ENCODE data around the gene ACKR4.
A peak's percentile ranks its signal among the peaks of the same experiment; 100 is the strongest.
"Not testable (repeated sequence)": the region's sequence is repeated elsewhere in the genome, so short reads cannot be mapped to it uniquely, and the experiment has no call there.

The ACKR4 gene

DNA sequence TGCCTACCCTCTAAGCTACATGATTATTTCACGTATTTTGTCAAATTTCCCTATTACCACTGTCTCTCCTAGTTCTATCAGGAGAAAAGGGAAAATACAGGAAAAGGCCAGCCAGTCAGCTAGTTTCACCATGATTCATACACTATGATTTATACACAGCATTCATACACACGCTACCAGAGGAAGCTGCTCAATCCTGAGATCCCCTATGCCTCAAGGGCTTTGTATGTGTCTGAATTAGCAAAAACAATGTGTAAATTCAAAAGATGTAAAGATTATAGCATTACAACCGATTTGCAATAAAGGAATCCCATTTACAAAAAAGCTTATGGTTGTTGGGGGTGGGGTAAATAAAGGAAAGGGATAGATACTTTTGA lies 3.1 kb upstream of the ACKR4 start:
- no peak for DNase-seq (ENCODE audit: low read depth)
- TF ChIP-seq, protein P1, sequence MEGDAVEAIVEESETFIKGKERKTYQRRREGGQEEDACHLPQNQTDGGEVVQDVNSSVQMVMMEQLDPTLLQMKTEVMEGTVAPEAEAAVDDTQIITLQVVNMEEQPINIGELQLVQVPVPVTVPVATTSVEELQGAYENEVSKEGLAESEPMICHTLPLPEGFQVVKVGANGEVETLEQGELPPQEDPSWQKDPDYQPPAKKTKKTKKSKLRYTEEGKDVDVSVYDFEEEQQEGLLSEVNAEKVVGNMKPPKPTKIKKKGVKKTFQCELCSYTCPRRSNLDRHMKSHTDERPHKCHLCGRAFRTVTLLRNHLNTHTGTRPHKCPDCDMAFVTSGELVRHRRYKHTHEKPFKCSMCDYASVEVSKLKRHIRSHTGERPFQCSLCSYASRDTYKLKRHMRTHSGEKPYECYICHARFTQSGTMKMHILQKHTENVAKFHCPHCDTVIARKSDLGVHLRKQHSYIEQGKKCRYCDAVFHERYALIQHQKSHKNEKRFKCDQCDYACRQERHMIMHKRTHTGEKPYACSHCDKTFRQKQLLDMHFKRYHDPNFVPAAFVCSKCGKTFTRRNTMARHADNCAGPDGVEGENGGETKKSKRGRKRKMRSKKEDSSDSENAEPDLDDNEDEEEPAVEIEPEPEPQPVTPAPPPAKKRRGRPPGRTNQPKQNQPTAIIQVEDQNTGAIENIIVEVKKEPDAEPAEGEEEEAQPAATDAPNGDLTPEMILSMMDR (conservative IDR thresholded peaks at IDR 0.05; ENCODE audit: low read depth, low read length) = no peak
- H3K4me3 ChIP-seq (ENCODE audit: low read length) = no peak overlapping the region

DNA sequence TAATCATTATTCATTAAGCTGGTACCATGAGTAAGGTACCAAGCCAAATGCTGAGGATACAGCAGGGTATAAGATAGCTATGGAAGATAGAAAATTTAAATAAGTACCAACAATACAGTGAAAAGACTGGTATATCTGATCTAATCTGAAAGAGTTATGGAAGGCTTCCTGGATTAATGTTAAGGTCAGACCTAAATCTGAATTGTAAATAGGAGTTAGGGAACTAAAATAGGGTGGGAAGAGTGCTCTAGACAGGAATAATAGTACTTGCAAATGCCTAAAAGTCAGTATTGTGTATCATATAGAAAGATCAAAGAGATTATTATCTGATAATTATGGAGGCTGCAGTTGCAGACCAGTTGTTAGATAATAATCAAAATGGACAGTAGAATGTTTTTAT lies 2.6 kb upstream of the ACKR4 start:
- H3K4me3 ChIP-seq (ENCODE audit: low read length) = no peak overlapping the region
- no peak for DNase-seq (ENCODE audit: low read depth)
- TF ChIP-seq, protein P1 (conservative IDR thresholded peaks at IDR 0.05; ENCODE audit: low read depth, low read length) = no peak

DNA sequence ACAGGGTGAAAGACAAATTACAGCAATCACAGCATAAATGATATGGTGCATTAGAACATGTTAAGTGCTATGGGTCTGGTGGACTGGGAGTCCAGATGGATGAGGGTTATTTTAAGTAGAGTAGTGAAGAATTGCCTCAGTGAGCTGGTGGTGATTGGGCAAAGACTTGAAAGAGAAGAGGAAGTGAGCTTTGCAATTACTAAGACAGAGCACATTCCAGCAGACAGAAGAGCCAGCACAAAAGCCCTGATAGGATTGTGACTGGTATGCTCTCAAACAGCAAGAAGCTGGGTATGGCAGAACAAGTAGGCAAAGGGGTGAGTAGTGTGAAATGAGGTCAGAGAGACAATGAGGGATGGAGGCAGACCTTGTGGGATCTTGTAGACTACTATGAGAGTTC lies 2.1 kb upstream of the ACKR4 start:
- DNase-seq (ENCODE audit: low read depth) = no peak
- TF ChIP-seq, protein P1 (conservative IDR thresholded peaks at IDR 0.05; ENCODE audit: low read depth, low read length) = no peak
- H3K4me3 ChIP-seq (ENCODE audit: low read length) = no peak overlapping the region

DNA sequence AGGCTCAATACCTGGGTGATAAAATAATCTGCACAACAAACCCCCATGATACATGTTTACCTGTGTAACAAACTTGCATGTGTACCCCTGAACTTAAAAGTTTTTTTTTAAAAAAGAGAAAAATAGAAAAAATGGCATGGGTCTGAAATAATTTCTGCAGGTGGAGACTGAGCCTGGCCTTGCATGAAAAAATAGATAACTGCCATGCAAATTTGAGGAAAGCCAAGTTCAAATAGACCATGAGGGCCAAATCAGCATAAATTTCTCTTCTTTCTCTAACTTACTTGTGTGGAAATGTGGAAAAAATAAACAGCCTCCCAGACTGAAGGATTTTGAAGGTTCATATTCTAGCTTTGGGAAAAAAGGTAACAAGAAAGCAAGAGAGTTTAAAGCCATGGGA lies 744 bp upstream of the ACKR4 start:
- TF ChIP-seq, protein P1 (conservative IDR thresholded peaks at IDR 0.05; ENCODE audit: low read depth, low read length) = no peak
- no peak for DNase-seq (ENCODE audit: low read depth)
- H3K4me3 ChIP-seq (ENCODE audit: low read length) = no peak overlapping the region

DNA sequence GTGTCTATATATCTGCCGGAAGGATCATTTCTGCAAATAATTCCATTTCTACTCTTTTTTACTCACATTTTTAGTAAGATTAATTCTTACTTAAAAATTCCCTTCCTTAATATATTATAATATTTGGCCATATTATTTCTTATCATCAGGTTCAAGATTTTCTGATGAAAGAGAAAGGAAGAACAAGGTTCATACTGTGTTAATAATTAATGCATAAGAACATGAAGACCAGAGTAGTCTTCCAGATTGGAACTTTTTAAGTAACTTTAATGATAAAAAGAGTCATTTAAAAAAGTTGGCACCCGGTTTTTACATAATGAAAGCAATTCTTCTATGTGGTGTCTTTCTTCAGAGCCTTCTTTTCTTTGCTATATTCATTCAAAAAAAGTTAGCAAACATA lies 590 bp downstream of the ACKR4 start:
- no peak overlapping the region for H3K4me3 ChIP-seq (ENCODE audit: low read length)
- DNase-seq (ENCODE audit: low read depth) = no peak
- TF ChIP-seq, protein P1 (conservative IDR thresholded peaks at IDR 0.05; ENCODE audit: low read depth, low read length) = no peak

DNA sequence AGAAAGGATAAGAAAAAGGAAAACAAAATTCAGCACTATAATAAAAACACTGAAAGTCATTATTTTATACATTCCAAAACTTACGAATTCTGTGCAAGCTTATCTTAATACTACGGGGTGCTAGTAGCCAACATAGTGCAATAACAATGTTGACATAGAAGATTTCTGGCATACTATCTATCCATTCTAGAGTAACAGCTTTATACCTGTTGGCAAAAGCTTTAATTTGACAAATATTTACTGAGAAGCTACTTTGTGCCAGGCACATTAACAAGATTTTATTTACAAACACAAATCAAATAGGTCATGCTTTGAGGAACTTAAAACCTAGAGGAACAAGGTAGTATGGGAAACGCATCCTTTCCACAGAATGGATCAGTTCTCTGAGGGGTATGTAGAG lies 1.1 kb downstream of the ACKR4 start:
- H3K4me3 ChIP-seq (ENCODE audit: low read length) = no peak overlapping the region
- no peak for DNase-seq (ENCODE audit: low read depth)
- TF ChIP-seq, protein P1 (conservative IDR thresholded peaks at IDR 0.05; ENCODE audit: low read depth, low read length) = no peak

DNA sequence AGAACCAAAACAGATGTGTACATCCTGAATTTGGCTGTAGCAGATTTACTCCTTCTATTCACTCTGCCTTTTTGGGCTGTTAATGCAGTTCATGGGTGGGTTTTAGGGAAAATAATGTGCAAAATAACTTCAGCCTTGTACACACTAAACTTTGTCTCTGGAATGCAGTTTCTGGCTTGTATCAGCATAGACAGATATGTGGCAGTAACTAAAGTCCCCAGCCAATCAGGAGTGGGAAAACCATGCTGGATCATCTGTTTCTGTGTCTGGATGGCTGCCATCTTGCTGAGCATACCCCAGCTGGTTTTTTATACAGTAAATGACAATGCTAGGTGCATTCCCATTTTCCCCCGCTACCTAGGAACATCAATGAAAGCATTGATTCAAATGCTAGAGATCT lies 3.5 kb downstream of the ACKR4 start:
- DNase-seq (ENCODE audit: low read depth); H3K4me3 ChIP-seq (ENCODE audit: low read length): not testable (repeated sequence)

DNA sequence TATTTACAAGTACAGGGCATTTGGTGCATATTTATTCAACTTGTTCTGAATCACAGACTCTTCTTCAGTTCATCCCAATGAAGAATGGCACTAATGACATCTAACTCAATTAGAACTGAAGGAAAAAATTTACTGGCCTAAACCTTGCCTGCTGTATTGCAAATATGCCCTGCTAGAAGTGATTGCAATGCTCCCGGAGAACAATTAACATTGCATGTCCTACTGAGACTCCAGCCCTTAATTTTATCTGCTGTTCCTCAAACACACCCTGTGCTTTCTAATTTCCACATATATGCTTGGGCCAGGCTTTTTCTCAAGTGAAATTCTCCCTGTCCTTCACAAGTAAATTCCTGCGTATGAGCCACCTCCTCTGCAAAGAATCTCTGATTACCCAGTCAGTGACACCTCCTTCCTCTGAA lies 8.3 kb downstream of the ACKR4 start:
- DNase-seq (ENCODE audit: low read depth) = peak; percentile 52
- H3K4me3 ChIP-seq (ENCODE audit: low read length) = no peak overlapping the region
- TF ChIP-seq, protein P1 (conservative IDR thresholded peaks at IDR 0.05; ENCODE audit: low read depth, low read length) = no peak

Data from retinal pigment epithelial cell (primary cell).